Keratinocyte (primary cell): ENCODE results near the gene KAT8. TPM values are rescaled to one million over a fixed set of nuclear protein-coding genes. Genes with fewer than 3 reads are reported as not detected.

Source experiments
- DNase-seq: peaks from one replicate; pipeline ENCODE4 v3.0.0-alpha.2; 2011; ENCODE audit warnings: low read depth, missing footprints, low spot score
- FAIRE-seq: peaks from 2 replicates; lab custom pipeline; 2011; peaks lifted over from hg19 to GRCh38; lab: Jason Lieb, UNC
- H2AFZ ChIP-seq: 2 replicates; pipeline ENCODE4 v1.6.0; 2012; ENCODE audit warnings: low read length, control low read depth, inconsistent platforms; ENCODE audit not compliant: control insufficient read depth
- H3K27ac ChIP-seq: 2 replicates; pipeline ENCODE4 v1.5.1; 2011; ENCODE audit warnings: low read length; ENCODE audit not compliant: control insufficient read depth, insufficient read depth
- H3K27me3 ChIP-seq: 3 replicates; pipeline ENCODE4 v1.6.0; 2011; ENCODE audit warnings: low read length; ENCODE audit not compliant: control insufficient read depth, insufficient read depth; ENCODE audit errors: extremely low read depth
- H3K36me3 ChIP-seq, 2 experiments: 2 replicates in 1 of 2; 3 replicates in 1 of 2; pipeline ENCODE4 v1.5.1; 2011; ENCODE audit warnings: low read length in 2 of 2, mild to moderate bottlenecking in 1 of 2; ENCODE audit not compliant: control insufficient read depth in 2 of 2, insufficient read depth in 2 of 2; ENCODE audit errors: extremely low read depth in 1 of 2
- H3K4me1 ChIP-seq: 3 replicates; pipeline ENCODE4 v1.5.1; 2011; ENCODE audit warnings: low read length; ENCODE audit not compliant: control insufficient read depth, insufficient read depth; ENCODE audit errors: extremely low read depth
- H3K4me2 ChIP-seq: 3 replicates; pipeline ENCODE4 v1.6.0; 2011; ENCODE audit warnings: low read depth, low read length; ENCODE audit not compliant: control insufficient read depth, insufficient read depth; ENCODE audit errors: extremely low read depth
- H3K4me3 ChIP-seq, 3 experiments: fragments of 200-600 bp in 1 of 3; sonication (generic) in 1 of 3; 2 replicates in 2 of 3; 3 replicates in 1 of 3; pipeline ENCODE4 v1.5.1; 2011 to 2016; ENCODE audit warnings: low read length in 3 of 3, mild to moderate bottlenecking in 3 of 3, control low read depth in 2 of 3, inconsistent platforms in 1 of 3, low read depth in 1 of 3, mixed read lengths in 1 of 3, mixed run types in 1 of 3, moderate library complexity in 1 of 3; ENCODE audit not compliant: control insufficient read depth in 2 of 3, insufficient read depth in 2 of 3; ENCODE audit errors: extremely low read depth in 1 of 3
- H3K79me2 ChIP-seq: 2 replicates; pipeline ENCODE4 v1.6.0; 2012; ENCODE audit warnings: low read length; ENCODE audit not compliant: control insufficient read depth, insufficient read depth
- H3K9ac ChIP-seq: 3 replicates; pipeline ENCODE4 v1.6.0; 2011; ENCODE audit warnings: low read length; ENCODE audit not compliant: control insufficient read depth, insufficient read depth; ENCODE audit errors: extremely low read depth
- H3K9me1 ChIP-seq: 3 replicates; pipeline ENCODE4 v1.6.0; 2011; ENCODE audit warnings: low read length; ENCODE audit not compliant: control insufficient read depth, insufficient read depth; ENCODE audit errors: extremely low read depth
- H3K9me3 ChIP-seq: 2 replicates; pipeline ENCODE4 v1.5.1; 2012; ENCODE audit warnings: low read depth, low read length; ENCODE audit not compliant: control insufficient read depth
- H4K20me1 ChIP-seq: 3 replicates; pipeline ENCODE4 v1.6.0; 2011; ENCODE audit warnings: low read length; ENCODE audit not compliant: control insufficient read depth, insufficient read depth; ENCODE audit errors: extremely low read depth
- EZH2 ChIP-seq: IDR thresholded peaks from one replicate; pipeline ENCODE4 v1.6.1; 2012; ENCODE audit warnings: inconsistent platforms, mild to moderate bottlenecking, low read length, moderate library complexity
- dilution Hi-C: fragments of 300-500 bp; cut with MboI; formaldehyde crosslinking; loops from one replicate; pipeline ENCODE4 v1.7.0; 2020; ENCODE audit warnings: low sequenced_read_pairs; ENCODE audit not compliant: extremely low pct_ligation_motif_present
- polyA plus RNA-seq, 5 experiments: library from polyadenylated mRNA; depleted of rRNA in 3 of 5; stranded (reverse) in 3 of 5; stranded (forward) in 1 of 5; unstranded in 1 of 5; fragments of >200 nt; gene quantifications; 1 replicate in 1 of 5; 2 replicates in 3 of 5; 3 replicates in 1 of 5; pipeline versions ENCODE4 v1.2.1 to v1.2.3, GENCODE V29; 2011 to 2012; ENCODE audit warnings: missing spikeins in 2 of 5, low read depth in 1 of 5, low replicate concordance in 1 of 5
- TF ChIP-seq, protein P1 (sequence below), 3 experiments: IDR thresholded peaks in 1 of 3; conservative IDR thresholded peaks in 1 of 3; optimal IDR thresholded peaks in 1 of 3; 2 replicates in 2 of 3; 3 replicates in 1 of 3; pipeline versions ENCODE3 to v1.5.1; 2011; ENCODE audit warnings: low read length in 3 of 3, mild to moderate bottlenecking in 3 of 3, moderate library complexity in 2 of 3, control low read depth in 1 of 3, inconsistent platforms in 1 of 3; ENCODE audit not compliant: insufficient read depth in 2 of 3; ENCODE audit errors: extremely low read depth in 1 of 3

The KAT8 gene
- polyA plus RNA-seq, 1 donor (not counting 4 experiments of a cell fraction or from before 2014, with no cell fraction given): 26.4 TPM

DNA sequence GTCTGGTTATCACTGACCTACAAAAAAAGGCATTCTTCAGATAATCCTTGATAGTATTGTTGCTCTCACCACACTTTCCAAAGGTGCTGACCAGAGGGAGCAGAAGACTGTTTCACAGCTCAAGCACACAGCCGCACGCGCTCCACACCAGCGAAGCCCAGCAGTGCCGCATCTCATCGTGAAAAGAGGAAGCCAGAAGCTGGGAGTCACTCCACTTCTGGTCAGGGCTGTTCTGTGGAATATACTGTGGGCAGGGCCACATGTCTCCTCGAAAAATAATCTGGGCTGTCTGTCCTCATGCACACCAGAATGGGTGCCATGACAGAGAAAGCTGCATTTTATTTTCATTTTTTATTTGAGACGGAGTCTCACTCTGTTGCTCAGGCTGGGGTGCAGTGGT, 39.7 kb downstream of the KAT8 start:
- dilution Hi-C loops: no loop called here

DNA sequence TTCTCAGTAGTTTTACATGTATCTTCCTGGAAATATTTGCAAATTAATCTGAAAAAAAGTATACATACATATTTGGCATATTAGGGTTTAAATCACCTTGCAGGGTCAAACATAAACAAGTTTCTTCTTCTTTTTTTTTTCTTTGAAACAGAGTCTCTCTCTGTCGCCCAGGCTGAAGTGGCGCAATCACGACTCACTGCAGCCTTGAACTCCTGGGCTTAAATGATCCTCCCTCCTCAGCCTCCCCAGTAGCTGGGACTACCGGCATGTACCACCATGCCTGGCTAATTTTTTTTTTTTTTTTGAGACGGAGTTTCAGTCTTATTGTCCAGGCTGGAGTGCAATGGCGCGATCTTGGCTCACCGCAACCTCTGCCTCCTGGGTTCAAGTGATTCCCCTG, 49.9 kb downstream of the KAT8 start:
- dilution Hi-C loops: no loop called here
- Histone ChIP-seq H3K27ac (no peak overlapping the region), H3K79me2 (no peaks in the 10 kb centered on the region), H4K20me1 (no peaks in the 10 kb centered on the region), H3K4me2 (no peak overlapping the region), H3K9me1 (no peaks in the 10 kb centered on the region), H3K9me3 (no peaks in the 10 kb centered on the region), H3K4me3 (no peak overlapping the region), H3K36me3 (no peaks in the 10 kb centered on the region), H3K4me1 (no peaks in the 10 kb centered on the region), H3K27me3 (no peaks in the 10 kb centered on the region), H3K9ac (no peak overlapping the region), H2AFZ (no peak overlapping the region)
- TF ChIP-seq, protein P1, sequence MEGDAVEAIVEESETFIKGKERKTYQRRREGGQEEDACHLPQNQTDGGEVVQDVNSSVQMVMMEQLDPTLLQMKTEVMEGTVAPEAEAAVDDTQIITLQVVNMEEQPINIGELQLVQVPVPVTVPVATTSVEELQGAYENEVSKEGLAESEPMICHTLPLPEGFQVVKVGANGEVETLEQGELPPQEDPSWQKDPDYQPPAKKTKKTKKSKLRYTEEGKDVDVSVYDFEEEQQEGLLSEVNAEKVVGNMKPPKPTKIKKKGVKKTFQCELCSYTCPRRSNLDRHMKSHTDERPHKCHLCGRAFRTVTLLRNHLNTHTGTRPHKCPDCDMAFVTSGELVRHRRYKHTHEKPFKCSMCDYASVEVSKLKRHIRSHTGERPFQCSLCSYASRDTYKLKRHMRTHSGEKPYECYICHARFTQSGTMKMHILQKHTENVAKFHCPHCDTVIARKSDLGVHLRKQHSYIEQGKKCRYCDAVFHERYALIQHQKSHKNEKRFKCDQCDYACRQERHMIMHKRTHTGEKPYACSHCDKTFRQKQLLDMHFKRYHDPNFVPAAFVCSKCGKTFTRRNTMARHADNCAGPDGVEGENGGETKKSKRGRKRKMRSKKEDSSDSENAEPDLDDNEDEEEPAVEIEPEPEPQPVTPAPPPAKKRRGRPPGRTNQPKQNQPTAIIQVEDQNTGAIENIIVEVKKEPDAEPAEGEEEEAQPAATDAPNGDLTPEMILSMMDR (optimal IDR thresholded peaks at IDR 0.05 in 1 of 3, IDR thresholded peaks at IDR 0.05 in 1 of 3, conservative IDR thresholded peaks at IDR 0.05 in 1 of 3; ENCODE audit: extremely low read depth in 1 of 3, insufficient read depth in 2 of 3, low read length in 3 of 3): no peak
- no peak for TF ChIP-seq EZH2
- DNase-seq (no peak), FAIRE-seq (no peak)

More for the DNA sequence above, 39.7 kb downstream of the KAT8 start:
- Histone ChIP-seq H3K9me3 (no peaks in the 10 kb centered on the region), H2AFZ (no peak overlapping the region), H3K4me1 (no peaks in the 10 kb centered on the region), H3K4me2 (no peak overlapping the region), H4K20me1 (no peaks in the 10 kb centered on the region), H3K9me1 (no peaks in the 10 kb centered on the region), H3K27me3 (no peaks in the 10 kb centered on the region), H3K79me2 (no peaks in the 10 kb centered on the region), H3K27ac (no peak overlapping the region), H3K36me3 (no peaks in the 10 kb centered on the region), H3K4me3 (no peak overlapping the region), H3K9ac (no peak overlapping the region)
- no peak for FAIRE-seq
- DNase-seq: no peak
- TF ChIP-seq, protein P1 (optimal IDR thresholded peaks at IDR 0.05 in 1 of 3, IDR thresholded peaks at IDR 0.05 in 1 of 3, conservative IDR thresholded peaks at IDR 0.05 in 1 of 3; ENCODE audit: extremely low read depth in 1 of 3, insufficient read depth in 2 of 3, low read length in 3 of 3): no peak
- no peak for TF ChIP-seq EZH2
